Activated CD4-positive, CD25-positive, alpha-beta regulatory T cell (primary cell): Measurements from ENCODE around the gene KIAA1755.
"Not testable (repeated sequence)": the region's sequence is repeated elsewhere in the genome, so short reads cannot be mapped to it uniquely, and the experiment has no call there.

Experiments
- DNase-seq, 4 experiments: peaks; one replicate each; lab custom pipeline; 2025; lab: John Stamatoyannopoulos, UW

The KIAA1755 gene

GRCh38 chr20:38260025-38260377, 534 bp downstream of the KIAA1755 start:
- DNase-seq, result no peak

- DNase-seq, result no peak
Observed at GRCh38 chr20:38258545-38259215, 1.9 kb downstream of the KIAA1755 start.

GRCh38 chr20:38256966-38257365, 3.6 kb downstream of the KIAA1755 start:
- DNase-seq, result no peak

- DNase-seq, result no peak
Observed at GRCh38 chr20:38256021-38256420, 4.5 kb downstream of the KIAA1755 start.

- DNase-seq, result no peak
Observed at GRCh38 chr20:38255393-38255792, 5.1 kb downstream of the KIAA1755 start.

- DNase-seq, result not testable (repeated sequence)
Observed at GRCh38 chr20:38254621-38255020, 5.9 kb downstream of the KIAA1755 start.

- DNase-seq, result no peak
Observed at GRCh38 chr20:38253571-38253970, 7.0 kb downstream of the KIAA1755 start.

- no peak for DNase-seq
Observed at GRCh38 chr20:38252292-38253288, 7.9 kb downstream of the KIAA1755 start.

GRCh38 chr20:38251441-38251840, 9.1 kb downstream of the KIAA1755 start:
- not testable (repeated sequence) for DNase-seq

- no peak for DNase-seq
Observed at GRCh38 chr20:38250609-38251008, 9.9 kb downstream of the KIAA1755 start.

- DNase-seq, result no peak
Observed at GRCh38 chr20:38249536-38250310, 10.8 kb downstream of the KIAA1755 start.

- no peak for DNase-seq
Observed at GRCh38 chr20:38248133-38248532, 12.4 kb downstream of the KIAA1755 start.

- not testable (repeated sequence) for DNase-seq
Observed at GRCh38 chr20:38247725-38248124, 12.8 kb downstream of the KIAA1755 start.

GRCh38 chr20:38247166-38247509, 13.4 kb downstream of the KIAA1755 start:
- no peak for DNase-seq

- no peak for DNase-seq
Observed at GRCh38 chr20:38246357-38247165, 14.0 kb downstream of the KIAA1755 start.

- no peak for DNase-seq
Observed at GRCh38 chr20:38245753-38246152, 14.8 kb downstream of the KIAA1755 start.

- no peak for DNase-seq
Observed at GRCh38 chr20:38243709-38244020, 16.9 kb downstream of the KIAA1755 start.

- no peak for DNase-seq
Observed at GRCh38 chr20:38242848-38243708, 17.5 kb downstream of the KIAA1755 start.

GRCh38 chr20:38241201-38241600, 19.3 kb downstream of the KIAA1755 start:
- DNase-seq, result no peak

GRCh38 chr20:38239441-38239840, 21.1 kb downstream of the KIAA1755 start:
- no peak for DNase-seq

GRCh38 chr20:38238829-38239228, 21.7 kb downstream of the KIAA1755 start:
- DNase-seq, result no peak
